Thymus (tissue), 11 donors: ENCODE data around the gene MDC1. TPM values are rescaled to one million over a fixed set of nuclear protein-coding genes. Genes with fewer than 3 reads are reported as not detected.
A peak's percentile ranks its signal among the peaks of the same experiment; 100 is the strongest.
"Not testable (repeated sequence)": the region's sequence is repeated elsewhere in the genome, so short reads cannot be mapped to it uniquely, and the experiment has no call there.

Experiments used
- DNase-seq, 9 donors: peaks; one replicate each; pipeline ENCODE4 v3.0.0-alpha.2; 2013; ENCODE audit warnings: low spot score in 9 of 9, low read depth in 6 of 9, missing footprints in 1 of 9
- H3K27ac ChIP-seq, 2 donors: one replicate each; pipeline ENCODE4 v1.5.1; 2013; ENCODE audit warnings: control low read depth in 1 of 2, low read depth in 1 of 2, low read length in 1 of 2, mild to moderate bottlenecking in 1 of 2, moderate library complexity in 1 of 2
- H3K27me3 ChIP-seq, 2 donors: one replicate each; pipeline ENCODE4 v1.5.1; 2013; ENCODE audit warnings: low read length in 1 of 2; ENCODE audit not compliant: control insufficient read depth in 2 of 2, insufficient read depth in 1 of 2
- H3K36me3 ChIP-seq, 2 donors: one replicate each; pipeline ENCODE4 v1.5.1; 2013; ENCODE audit warnings: low read length in 1 of 2, mild to moderate bottlenecking in 1 of 2, moderate library complexity in 1 of 2; ENCODE audit not compliant: control insufficient read depth in 2 of 2, insufficient read depth in 2 of 2
- H3K4me1 ChIP-seq, 2 donors: one replicate each; pipeline ENCODE4 v1.5.1; 2013; ENCODE audit warnings: low read length in 2 of 2; ENCODE audit not compliant: control insufficient read depth in 2 of 2, insufficient read depth in 2 of 2
- H3K4me3 ChIP-seq, 2 donors: one replicate each; pipeline ENCODE4 v1.5.1; 2013; ENCODE audit warnings: low read length in 2 of 2, control low read depth in 1 of 2, mild to moderate bottlenecking in 1 of 2
- H3K9me3 ChIP-seq, 2 donors: one replicate each; pipeline ENCODE4 v1.5.1; 2013; ENCODE audit warnings: low read length in 1 of 2, mild to moderate bottlenecking in 1 of 2; ENCODE audit not compliant: control insufficient read depth in 2 of 2, insufficient read depth in 1 of 2
- WGBS: extraction: QIAGEN DNeasy Blood & Tissue Kit; methylation state at CpG from one replicate; pipeline ENCODE4 v1.1.7; 2013; 5-methylcytosine and 5-hydroxymethylcytosine counted together
- polyA plus RNA-seq: library from polyadenylated mRNA; stranded (reverse); fragments of 200-250 nt; gene quantifications from one replicate; pipeline ENCODE4 v1.2.3, GENCODE V29; 2013
- total RNA-seq: library from RNA; stranded (reverse); fragments of 120-200 nt; gene quantifications from one replicate; pipeline ENCODE4 v1.2.4, GENCODE V29; 2013
- donor health status: healthy.

MDC1 gene
- total and polyA plus RNA-seq, 2 donors: 7.6 to 21.6 TPM

DNA sequence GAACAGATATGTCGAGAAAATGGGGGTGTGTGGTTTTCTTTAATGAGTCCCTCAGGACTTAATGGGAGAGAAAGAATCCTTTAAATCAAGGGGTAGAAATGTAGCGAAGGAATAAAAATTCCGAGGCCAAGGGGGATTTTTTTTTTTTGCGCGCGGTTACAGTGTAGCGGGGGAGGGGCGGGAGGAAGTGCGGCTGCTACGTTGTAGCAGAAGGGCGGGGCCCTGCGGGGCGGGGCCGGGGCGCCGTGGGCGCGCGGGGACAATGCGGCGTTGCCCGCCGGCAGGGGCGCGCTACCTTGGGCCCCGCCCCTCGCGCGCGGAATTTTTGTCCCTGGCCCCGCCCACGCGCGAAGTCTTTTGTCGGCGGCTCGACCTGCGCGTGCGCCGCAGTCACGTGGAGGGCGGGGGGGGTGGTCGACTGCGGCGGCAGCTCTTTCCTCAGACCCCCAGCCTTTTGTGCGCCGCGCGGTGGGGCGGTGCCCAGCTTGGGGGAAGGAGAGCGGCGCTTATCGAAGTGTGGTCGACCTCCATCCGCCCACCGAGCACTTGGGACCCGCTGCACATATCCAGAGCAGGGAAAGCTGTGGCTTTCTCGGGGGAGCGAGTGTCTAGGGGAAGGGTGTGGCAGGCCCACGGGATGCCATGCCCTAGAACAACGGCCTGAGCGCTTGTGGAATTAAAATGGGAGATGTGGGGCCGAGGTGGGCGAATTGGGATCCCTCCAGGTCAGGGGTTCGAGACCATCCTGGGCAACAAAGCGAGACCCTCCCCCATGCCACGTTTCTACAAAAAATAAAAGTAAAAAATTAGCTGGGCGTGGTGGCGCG lies 4.3 kb upstream of the MDC1 start:
- H3K36me3 ChIP-seq: peaks cover 33 to 49% of the 10 kb centered on the region in 2 donors
- under 1% methylated on average over 71 of the region's 71 CpGs for WGBS
- H3K27me3 ChIP-seq: no peaks in the 10 kb centered on the region
- H3K4me3 ChIP-seq: peak overlapping the region; percentile 95 to 99
- peaks cover 9 to 66% of the 10 kb centered on the region in 2 donors for H3K4me1 ChIP-seq
- H3K9me3 ChIP-seq: peaks cover 0 to 9% of the 10 kb centered on the region in 2 donors
- H3K27ac ChIP-seq: peak overlapping the region; percentile 91 to 94
- DNase-seq: peak in 8 of 9 donors; percentile 87 to 97 (median 94)

DNA sequence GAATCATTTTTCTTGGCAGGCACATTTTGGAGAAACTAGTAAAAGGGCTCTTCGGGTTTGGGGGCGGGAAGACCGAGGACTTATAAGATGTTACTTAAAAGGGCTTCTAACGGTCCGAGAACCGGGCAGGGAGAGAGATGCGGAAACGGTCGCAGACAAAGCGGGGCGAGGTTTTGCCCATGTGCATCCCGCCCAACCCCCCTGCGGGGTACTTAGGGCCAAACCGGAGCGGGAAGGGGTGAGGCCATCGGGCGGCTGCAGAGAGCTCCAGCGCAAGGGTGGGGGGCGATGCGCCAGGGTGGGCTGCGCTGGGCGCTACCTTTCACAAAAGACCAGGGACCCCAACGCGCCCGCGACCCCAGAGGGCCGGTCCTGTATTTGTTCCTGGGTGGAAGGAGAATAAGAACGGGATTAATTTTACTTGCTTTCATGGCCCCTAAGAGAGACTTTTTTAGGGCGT lies 3.7 kb upstream of the MDC1 start:
- Histone ChIP-seq H3K36me3 (peaks cover 30 to 44% of the 10 kb centered on the region in 2 donors), H3K4me1 (peaks cover 12 to 69% of the 10 kb centered on the region in 2 donors), H3K9me3 (peaks cover 0 to 9% of the 10 kb centered on the region in 2 donors), H3K27me3 (no peaks in the 10 kb centered on the region), H3K4me3 (peak overlapping the region; percentile 95 to 99), H3K27ac (peak overlapping the region; percentile 91 to 94)
- peak in 5 of 9 donors; percentile 51 to 82 (median 63) for DNase-seq
- under 1% methylated on average over 29 of the region's 29 CpGs for WGBS

DNA sequence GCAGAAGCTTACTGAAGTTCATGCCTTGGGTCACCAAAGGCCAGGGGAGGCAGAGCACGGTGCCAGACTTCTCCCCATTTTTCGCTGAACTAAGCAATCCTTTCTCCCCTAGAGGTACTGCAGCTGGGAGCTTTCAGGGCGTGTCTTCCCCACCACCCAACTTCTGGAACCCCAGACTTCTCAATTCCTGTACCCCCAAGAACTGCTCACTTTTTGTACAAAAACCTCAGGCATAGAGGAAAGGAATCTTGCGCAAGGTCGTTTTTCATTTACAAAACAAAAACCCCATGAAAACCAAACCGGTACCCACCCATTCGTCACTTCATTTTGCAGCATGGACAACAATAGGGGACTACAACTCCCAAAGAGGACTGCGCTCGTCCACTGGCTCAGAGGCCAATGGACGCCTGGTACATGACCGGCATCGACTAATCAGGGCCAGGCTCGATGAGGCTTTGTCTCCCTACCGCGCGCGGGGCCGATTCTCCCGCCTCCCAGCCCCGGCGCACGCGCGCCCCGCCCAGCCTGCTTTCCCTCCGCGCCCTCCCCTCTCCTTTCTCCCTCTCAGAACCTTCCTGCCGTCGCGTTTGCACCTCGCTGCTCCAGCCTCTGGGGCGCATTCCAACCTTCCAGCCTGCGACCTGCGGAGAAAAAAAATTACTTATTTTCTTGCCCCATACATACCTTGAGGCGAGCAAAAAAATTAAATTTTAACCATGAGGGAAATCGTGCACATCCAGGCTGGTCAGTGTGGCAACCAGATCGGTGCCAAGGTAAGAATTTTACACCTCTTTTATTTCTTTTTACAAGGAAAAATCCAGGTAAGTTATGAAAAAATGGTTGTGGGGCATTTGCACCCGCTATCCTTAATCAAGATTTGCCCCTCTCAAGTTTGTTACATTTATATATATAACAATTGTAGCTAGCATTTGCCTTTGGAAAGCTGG lies 3.0 kb upstream of the MDC1 start, which contains the start of gene TUBB:
Gene TUBB, plus strand, starts transcription at position 562 of the 947 bp plus-strand sequence. Its CDS starts 155 bp downstream, at position 717.
- Histone ChIP-seq H3K27me3 (no peaks in the 10 kb centered on the region), H3K4me3 (peak within 1 kb of the TSS; percentile 95 to 99), H3K27ac (peak within 1 kb of the TSS; percentile 91 to 94), H3K4me1 (peaks cover 12 to 68% of the 10 kb centered on the region in 2 donors), H3K9me3 (peaks cover 0 to 9% of the 10 kb centered on the region in 2 donors), H3K36me3 (peaks cover 27 to 40% of the 10 kb centered on the region in 2 donors)
- WGBS: under 1% methylated on average over 38 of the region's 38 CpGs
- DNase-seq: peak; percentile 87 to 97 (median 92)

DNA sequence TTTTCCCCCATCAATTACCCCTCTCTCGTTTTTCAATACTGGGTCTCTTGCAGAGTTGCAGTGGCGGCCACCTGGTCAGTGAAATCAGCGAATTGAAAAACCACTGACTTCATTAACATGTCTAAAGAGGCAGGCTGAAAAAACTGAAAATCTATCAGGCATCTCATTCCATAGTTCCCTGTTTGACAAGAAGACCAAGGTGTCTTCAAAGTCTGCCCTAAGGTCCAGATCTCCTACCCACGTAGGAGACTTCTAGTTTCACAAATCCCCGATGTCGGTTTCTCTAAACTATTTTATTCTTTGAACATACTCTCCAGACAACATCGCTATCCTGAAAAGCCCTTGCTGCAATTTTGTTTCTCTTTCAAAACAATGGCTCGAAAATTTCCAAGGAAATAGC lies 2.3 kb upstream of the MDC1 start:
- peaks cover 12 to 69% of the 10 kb centered on the region in 2 donors for H3K4me1 ChIP-seq
- peaks cover 20 to 40% of the 10 kb centered on the region in 2 donors for H3K36me3 ChIP-seq
- peak overlapping the region; percentile 91 to 94 for H3K27ac ChIP-seq
- WGBS: 28% methylated on average over 8 of the region's 8 CpGs
- H3K9me3 ChIP-seq: peaks cover 0 to 9% of the 10 kb centered on the region in 2 donors
- H3K27me3 ChIP-seq: no peaks in the 10 kb centered on the region
- H3K4me3 ChIP-seq: peak overlapping the region; percentile 95 to 99
- no peak for DNase-seq

DNA sequence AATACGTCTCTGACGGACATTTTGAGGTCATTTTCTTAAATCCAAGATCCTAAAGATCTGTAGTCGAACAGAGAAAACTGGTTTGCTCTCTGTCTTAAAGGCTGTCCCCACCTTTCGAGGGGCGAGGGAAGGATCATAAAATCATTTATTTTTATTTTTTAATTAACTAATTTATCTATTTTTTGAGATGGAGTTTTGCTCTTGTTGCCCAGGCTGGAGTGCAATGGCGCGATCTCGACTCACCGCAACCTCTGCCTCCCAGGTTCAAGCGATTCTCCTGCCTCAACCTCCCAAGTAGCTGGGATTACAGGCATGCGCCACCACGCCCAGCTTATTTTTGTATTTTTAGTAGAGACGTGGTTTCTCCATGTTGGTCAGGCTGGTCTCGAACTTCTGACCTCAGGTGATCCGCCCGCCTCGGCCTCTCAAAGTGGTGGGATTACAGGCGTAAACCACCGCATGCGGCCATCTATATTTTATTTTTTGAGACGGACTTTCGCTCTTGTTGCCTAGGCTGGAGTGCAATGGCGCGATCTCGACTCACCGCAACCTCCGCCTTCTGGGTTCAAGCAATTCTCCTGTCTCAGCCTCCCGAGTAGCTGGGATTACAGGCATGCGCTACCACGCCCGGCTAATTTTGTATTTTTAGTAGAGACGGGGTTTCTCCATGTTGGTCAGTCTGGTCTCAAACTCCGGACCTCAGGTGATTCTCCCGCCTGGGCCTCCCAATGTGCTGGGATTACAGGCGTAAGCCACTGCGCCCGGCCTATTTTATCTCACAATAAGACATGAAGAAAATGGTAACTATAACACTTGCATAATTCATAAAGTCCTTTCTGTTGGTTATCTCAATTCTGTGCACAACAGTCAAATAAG lies 1.0 kb upstream of the MDC1 start:
- peaks cover 17 to 38% of the 10 kb centered on the region in 2 donors for H3K36me3 ChIP-seq
- peak overlapping the region; percentile 52 to 94 for H3K27ac ChIP-seq
- peak overlapping the region; percentile 64 to 69 for H3K4me3 ChIP-seq
- peaks cover 18 to 67% of the 10 kb centered on the region in 2 donors for H3K4me1 ChIP-seq
- not testable (repeated sequence) for H3K27me3 ChIP-seq, DNase-seq, H3K9me3 ChIP-seq
- 81% methylated on average over 37 of the region's 37 CpGs for WGBS

DNA sequence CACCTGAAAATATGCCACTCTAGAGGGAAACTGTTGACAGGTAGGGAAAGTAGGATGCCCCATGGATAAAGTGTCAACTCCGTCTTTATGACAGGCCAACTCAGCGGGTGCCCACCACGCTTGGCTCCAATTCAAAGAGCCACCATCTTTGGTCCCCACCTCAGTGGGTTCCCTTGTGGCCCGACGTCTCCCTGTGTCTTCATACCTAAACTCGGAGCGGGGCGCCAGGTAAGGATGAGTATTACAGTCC lies 277 bp downstream of the MDC1 start:
- H3K9me3 ChIP-seq: peaks cover 0 to 9% of the 10 kb centered on the region in 2 donors
- H3K4me3 ChIP-seq: peak overlapping the region; percentile 64 to 69
- H3K27ac ChIP-seq: peak overlapping the region; percentile 94 to 95
- DNase-seq: no peak
- peaks cover 25 to 67% of the 10 kb centered on the region in 2 donors for H3K4me1 ChIP-seq
- peaks cover 19 to 33% of the 10 kb centered on the region in 2 donors for H3K36me3 ChIP-seq
- WGBS: 10% methylated on average over 8 of the region's 8 CpGs
- H3K27me3 ChIP-seq: no peaks in the 10 kb centered on the region

DNA sequence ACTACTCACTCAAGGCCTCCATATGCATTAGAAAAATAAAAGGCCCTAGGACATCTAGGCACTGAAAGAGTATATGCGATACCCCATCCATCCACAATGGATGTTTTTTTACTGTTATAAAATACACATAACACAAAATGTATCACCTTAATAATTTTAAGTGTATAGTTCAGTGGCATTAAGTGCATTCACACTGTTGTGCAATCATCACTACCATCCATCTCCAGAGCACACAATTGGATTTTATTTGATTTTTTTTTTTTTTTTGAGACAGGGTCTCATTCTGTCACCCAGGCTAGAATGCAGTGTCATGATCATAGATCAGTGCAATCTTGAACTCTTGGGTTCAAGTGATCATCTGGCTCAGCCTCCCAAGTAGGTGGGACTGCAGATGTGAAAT lies 2.8 kb downstream of the MDC1 start:
- H3K9me3 ChIP-seq: peaks cover 0 to 7% of the 10 kb centered on the region in 2 donors
- no peak for DNase-seq
- 97% methylated on average over 1 of the region's 1 CpG for WGBS
- H3K27ac ChIP-seq: no peak overlapping the region
- H3K36me3 ChIP-seq: peaks cover 16 to 45% of the 10 kb centered on the region in 2 donors
- no peak overlapping the region for H3K4me3 ChIP-seq
- H3K27me3 ChIP-seq: no peaks in the 10 kb centered on the region
- peaks cover 31 to 72% of the 10 kb centered on the region in 2 donors for H3K4me1 ChIP-seq

DNA sequence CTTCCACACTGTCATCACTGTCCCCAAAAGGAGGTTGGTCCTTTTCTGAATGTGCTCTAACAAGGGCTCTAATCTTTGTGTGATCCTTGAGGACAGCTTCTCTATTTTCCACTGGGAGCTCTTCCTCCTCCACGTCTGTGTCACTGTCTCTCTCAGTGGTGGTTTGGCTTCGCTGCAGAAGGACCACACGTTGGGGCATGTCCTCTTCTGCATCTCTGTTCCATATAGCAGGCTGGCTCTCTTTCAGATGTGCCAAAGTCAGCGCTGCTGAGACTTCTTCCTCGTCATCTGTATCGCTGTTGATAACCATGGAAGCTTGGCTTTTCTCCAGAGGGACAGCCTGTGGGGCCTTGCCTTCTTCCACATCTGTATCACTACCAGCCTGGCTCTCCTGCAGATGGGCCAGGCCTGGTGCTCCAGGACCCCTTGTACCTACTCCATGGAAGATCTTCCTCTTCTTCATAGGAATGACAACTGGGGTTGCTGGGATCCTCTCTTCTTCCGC lies 4.6 kb downstream of the MDC1 start:
- WGBS: 73% methylated on average over 7 of the region's 7 CpGs

More for the DNA sequence above, 4.6 kb downstream of the MDC1 start:
- no peak for DNase-seq
- peaks cover 24 to 57% of the 10 kb centered on the region in 2 donors for H3K36me3 ChIP-seq
- H3K9me3 ChIP-seq: peaks cover 0 to 7% of the 10 kb centered on the region in 2 donors
- peak overlapping the region; percentile 48 to 70 for H3K27ac ChIP-seq
- H3K4me1 ChIP-seq: peaks cover 31 to 54% of the 10 kb centered on the region in 2 donors
- H3K4me3 ChIP-seq: no peak overlapping the region
- no peaks in the 10 kb centered on the region for H3K27me3 ChIP-seq
